ENCODE measurements around the gene LILRB4.
"Not testable (repeated sequence)": the region's sequence is repeated elsewhere in the genome, so short reads cannot be mapped to it uniquely, and the experiment has no call there.

LILRB4 gene

GRCh38 chr19:54662730-54663129 is at the start of gene LILRB4:
LILRB4 (plus strand) TSS chr19:54662985; CDS start chr19:54663034, 49 bp downstream.
- DNase-seq (ENCODE audit: low read depth): no peak

DNA sequence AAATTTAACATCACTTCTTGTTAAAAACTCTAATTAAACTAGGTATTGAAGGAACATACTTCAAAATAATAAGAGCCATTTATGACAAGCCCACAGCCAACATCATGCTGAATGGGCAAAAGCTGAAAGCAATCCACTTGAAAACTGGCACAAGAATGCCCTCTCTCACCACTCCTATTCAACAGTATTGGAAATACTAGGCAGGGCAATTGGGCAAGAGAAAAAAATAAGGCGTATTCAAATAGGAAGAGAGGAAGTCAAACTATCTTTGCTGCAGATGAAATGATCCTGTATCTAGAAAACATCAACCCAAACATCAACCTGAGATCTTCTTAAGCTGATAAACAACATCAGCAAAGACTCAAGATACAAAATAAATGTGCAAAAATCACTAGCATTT is 48.1 kb upstream of the LILRB4 start:
- DNase-seq (ENCODE audit: low read depth): no peak

DNA sequence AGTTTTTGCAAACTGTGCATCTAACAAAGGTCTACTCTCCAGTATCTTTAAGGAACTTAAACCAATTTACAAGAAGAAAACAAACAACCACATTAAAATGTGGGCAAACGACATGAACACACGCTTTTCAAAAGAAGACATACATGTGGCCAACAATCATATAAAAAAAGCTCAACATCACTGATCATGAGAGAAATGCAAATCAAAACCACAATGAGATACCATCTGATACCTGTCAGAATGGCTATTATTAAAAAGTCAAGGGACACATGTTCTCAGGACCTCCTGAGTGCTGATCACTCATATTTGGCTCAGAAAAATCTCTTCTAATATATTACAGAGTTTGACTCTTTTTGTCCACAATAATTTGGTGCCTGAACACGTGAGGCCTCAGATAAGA is 46.7 kb upstream of the LILRB4 start:
- no peak for DNase-seq (ENCODE audit: low read depth)

- DNase-seq (ENCODE audit: low read depth): no peak
Measured at GRCh38 chr19:54616821-54617560, 45.8 kb upstream of the LILRB4 start.

GRCh38 chr19:54620464-54620863 is 42.3 kb upstream of the LILRB4 start:
- DNase-seq (ENCODE audit: low read depth): no peak

DNA sequence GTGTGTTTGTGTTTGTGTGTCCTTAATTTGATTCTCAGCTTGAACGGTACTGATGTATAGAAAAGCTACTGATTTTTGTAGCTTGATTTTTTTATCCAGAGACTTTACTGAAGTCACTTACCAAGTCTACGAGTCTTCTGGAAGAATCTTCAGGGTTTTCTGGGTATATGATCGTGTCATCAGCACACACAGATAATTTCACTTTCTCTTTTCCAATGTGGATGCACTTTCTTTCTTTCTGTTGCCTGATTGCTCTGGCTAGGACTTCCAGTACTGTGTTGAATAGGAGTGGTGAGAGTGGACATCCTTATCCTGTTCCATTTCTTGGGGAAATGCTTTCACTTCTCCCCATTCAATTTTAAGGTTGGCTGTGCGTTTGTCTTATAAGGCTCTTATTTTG is 40.4 kb upstream of the LILRB4 start:
- no peak for DNase-seq (ENCODE audit: low read depth)

- DNase-seq (ENCODE audit: low read depth): not testable (repeated sequence)
Measured at GRCh38 chr19:54624234-54624633, 38.6 kb upstream of the LILRB4 start.

- not testable (repeated sequence) for DNase-seq (ENCODE audit: low read depth)
Measured at GRCh38 chr19:54624934-54625730, 37.7 kb upstream of the LILRB4 start.

DNA sequence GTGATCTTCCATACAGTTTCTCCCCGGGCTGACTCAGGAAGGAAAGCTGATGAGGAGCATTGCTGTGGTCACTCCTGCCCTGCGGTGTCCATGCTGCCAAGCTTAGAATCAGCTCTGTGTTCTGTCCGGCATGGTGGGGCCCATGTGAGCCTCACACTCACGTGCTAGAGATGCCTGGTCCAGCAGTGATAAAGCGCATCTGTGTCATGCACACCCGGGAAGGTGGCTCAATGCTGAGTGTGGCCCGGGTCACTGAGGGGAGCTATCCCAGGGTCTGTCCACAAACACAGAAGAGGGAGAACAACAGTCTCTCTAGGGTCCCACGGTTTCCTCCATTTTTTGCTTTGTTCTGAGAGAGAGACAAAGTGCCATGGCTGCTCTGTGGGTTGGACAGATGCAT is 36.0 kb upstream of the LILRB4 start:
- no peak for DNase-seq (ENCODE audit: low read depth)

DNA sequence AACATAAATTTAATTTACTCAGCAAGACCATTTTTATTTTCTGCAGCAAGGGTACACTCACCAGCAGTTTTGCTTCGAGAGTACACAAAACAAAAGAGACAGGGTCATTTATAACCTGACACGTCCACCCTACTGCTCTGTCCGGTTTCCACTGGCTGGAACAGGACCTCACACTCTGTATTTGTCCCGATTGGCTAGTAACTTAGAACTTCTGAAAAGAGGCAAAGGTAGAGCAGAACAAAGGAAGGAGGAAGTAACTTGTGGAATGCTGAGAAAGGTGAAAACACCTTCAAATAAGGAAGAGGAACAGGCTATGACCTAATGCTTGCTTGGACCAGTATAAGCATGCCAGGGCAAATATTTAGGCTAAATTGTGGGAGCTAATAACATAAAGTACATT is 34.9 kb upstream of the LILRB4 start:
- DNase-seq (ENCODE audit: low read depth): not testable (repeated sequence)

DNA sequence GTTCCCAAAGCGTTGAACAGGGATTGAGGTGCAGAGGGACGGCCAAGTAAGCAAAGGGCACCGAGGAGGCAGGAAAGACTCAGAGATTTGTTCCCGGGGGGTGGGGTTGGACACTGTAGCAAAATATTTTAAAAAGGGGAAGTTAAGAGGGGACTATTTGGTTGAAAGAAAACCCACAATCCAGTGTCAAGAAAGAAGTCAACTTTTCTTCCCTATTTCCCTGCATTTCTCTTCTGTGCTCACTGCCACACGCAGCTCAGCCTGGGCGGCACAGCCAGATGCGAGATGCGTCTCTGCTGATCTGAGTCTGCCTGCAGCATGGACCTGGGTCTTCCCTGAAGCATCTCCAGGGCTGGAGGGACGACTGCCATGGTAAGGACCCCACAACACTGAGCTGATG is 32.5 kb upstream of the LILRB4 start, which contains the start of gene LILRB1:
LILRB1 (plus strand) TSS at position 223 of the 400 bp plus-strand sequence. CDS start 590 bp downstream, outside the sequence.
- not testable (repeated sequence) for DNase-seq (ENCODE audit: low read depth)

- no peak for DNase-seq (ENCODE audit: low read depth)
Measured at GRCh38 chr19:54630782-54631181, 32.0 kb upstream of the LILRB4 start.

DNA sequence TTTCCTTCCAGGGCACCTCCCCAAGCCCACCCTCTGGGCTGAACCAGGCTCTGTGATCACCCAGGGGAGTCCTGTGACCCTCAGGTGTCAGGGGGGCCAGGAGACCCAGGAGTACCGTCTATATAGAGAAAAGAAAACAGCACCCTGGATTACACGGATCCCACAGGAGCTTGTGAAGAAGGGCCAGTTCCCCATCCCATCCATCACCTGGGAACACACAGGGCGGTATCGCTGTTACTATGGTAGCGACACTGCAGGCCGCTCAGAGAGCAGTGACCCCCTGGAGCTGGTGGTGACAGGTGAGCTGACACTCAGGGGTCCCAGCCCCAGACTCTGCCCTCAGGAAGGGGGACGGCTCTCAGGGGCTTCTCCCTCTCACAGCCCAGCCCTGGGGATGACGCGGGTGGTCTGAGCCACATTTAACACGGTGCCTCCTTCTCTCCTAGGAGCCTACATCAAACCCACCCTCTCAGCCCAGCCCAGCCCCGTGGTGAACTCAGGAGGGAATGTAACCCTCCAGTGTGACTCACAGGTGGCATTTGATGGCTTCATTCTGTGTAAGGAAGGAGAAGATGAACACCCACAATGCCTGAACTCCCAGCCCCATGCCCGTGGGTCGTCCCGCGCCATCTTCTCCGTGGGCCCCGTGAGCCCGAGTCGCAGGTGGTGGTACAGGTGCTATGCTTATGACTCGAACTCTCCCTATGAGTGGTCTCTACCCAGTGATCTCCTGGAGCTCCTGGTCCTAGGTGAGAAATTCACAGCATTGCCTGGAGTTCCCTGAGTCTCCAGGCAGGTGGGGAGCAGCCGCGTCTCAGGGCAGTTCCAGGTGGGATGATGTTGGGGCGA is 31.1 kb upstream of the LILRB4 start:
- not testable (repeated sequence) for DNase-seq (ENCODE audit: low read depth)

DNA sequence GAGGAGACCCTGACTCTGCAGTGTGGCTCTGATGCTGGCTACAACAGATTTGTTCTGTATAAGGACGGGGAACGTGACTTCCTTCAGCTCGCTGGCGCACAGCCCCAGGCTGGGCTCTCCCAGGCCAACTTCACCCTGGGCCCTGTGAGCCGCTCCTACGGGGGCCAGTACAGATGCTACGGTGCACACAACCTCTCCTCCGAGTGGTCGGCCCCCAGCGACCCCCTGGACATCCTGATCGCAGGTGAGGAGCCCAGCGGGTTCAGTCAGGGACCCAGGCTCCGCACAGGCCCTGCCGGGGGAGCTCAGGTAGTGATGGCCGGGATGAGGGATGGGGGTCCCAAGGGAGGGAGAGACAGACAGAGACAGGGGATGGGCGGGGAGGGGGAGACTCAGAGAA is 30.3 kb upstream of the LILRB4 start:
- DNase-seq (ENCODE audit: low read depth): not testable (repeated sequence)

DNA sequence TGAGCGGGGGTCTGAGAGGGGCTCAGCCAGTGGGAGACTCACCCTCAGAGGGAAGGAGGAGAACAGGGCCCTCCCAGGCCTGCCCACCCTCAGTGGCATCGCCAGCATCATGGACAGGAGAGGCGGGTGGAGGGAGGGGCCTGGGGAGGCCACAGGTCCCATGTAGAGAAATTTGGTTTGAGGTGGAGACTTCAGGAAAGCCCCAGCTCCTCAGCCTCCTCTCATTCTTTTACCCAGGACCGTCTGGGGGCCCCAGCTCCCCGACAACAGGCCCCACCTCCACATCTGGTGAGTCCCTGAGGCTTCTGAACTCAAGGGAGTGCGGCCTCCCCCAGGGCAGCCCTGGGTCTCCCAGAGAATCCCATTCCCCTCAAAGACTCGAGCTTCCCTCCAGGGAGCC is 29.4 kb upstream of the LILRB4 start:
- DNase-seq (ENCODE audit: low read depth): no peak

GRCh38 chr19:54636081-54636480 is 26.7 kb upstream of the LILRB4 start:
- not testable (repeated sequence) for DNase-seq (ENCODE audit: low read depth)

DNA sequence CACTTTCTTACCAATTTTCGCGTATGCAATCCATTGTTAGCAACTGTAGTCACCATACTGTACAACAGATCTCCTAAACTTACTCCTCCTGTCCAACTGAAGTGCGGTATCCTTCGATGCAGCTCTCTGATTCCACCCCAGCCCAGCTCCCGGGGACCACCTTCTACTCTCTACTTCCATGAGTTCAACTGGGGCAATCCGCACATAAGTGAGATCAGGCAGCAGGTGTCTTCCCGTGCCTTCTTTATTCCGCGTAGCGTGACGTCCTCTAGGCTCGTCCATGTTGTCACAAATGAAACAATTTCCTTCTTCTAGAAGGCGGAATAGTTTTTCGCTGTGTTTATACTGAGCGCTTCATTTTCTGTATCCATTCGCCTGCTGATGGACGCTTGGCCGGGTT is 24.1 kb upstream of the LILRB4 start:
- DNase-seq (ENCODE audit: low read depth): no peak

GRCh38 chr19:54642953-54643352 is 19.8 kb upstream of the LILRB4 start:
- DNase-seq (ENCODE audit: low read depth): not testable (repeated sequence)

- DNase-seq (ENCODE audit: low read depth): not testable (repeated sequence)
Measured at GRCh38 chr19:54643583-54643982, 19.2 kb upstream of the LILRB4 start.

DNA sequence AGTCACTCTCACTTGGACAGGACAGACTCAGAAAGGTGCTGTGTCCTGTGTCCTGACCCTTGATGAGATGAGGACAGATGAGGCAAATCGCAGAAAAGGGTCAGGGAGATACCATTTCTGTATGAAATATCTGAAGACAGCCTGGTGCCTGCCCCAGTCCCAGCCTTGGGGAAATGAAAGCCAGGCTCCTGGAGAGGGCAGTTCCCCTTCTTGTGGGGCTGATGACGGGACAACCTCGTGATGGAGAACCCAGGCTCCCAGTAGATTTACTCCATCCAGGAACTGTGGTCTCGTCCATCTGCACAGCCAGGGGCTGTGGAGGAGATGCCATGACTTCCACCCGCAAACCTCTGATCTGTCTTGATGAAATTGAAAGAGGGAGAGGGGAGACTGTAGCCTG is 18.7 kb upstream of the LILRB4 start:
- no peak for DNase-seq (ENCODE audit: low read depth)

DNA sequence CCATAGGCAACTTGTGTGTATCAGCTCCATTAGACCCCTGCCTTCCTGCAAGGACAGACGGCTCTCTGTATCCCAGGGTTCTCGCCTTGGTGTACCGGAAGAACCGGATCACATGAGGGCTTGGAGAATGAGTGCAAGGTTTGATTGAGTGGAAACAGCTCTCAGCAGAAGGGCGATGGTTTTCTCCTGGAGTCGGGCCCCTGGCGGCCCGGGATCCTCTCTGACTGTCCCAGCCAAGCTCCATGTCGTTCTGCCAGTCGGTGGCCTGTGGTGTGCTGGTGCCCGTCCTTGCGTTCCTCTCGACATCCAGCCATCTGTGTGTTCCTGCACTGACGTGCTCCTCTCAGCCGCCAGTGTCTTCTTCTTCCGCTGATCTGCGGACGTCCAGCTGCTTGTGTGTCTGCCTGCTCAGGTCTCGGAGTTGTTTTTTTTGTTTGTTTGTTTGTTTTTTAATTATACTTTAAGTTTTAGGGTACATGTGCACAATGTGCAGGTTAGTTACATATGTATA is 16.4 kb upstream of the LILRB4 start:
- DNase-seq (ENCODE audit: low read depth): no peak

GRCh38 chr19:54648129-54648528 is 14.7 kb upstream of the LILRB4 start:
- DNase-seq (ENCODE audit: low read depth): no peak
